ENCODE data around the gene GCLM. TPM values are rescaled to one million over a fixed set of nuclear protein-coding genes. Genes with fewer than 3 reads are reported as not detected.

The GCLM gene
- total RNA-seq, 1 experiment from 2014 or later = 14.1 TPM

DNA sequence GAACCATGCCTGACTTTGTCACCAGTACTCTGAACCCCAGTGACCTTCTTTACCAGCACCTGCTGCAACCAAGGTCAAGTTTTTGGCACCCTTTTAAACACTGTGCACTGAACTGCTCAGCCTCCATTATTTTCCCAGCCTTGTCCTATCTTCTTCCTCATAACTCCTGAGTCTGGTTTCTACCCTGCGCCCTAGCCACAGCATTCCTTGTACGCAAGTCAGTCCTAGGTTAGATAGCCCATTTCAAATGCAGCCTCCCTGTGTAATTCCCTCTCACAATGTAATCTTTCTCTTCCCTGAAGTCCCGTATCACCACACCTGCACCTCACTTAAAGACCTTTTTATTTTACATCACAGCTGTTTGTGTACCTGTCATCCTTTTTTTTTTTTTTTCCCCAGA lies 67.5 kb downstream of the GCLM start:
- CTCF ChIA-PET = interaction anchor here (2.8 to 6.2 kb wide), 2 partner anchors 28 to 211 kb away, joined by 11 to 119 read pairs; no protein-coding TSS in a partner anchor
- no peak overlapping the region for H3K4me3 Mint-ChIP-seq
- peaks cover 3% of the 10 kb centered on the region; the same call in 1 of the 2 replicates for H3K27me3 Mint-ChIP-seq (ENCODE audit: low read depth)
- peaks cover 22% of the 10 kb centered on the region for H3K4me1 Mint-ChIP-seq
- DNase-seq (ENCODE audit: low spot score) (no peak), ATAC-seq (no peak)
- no peak for TF ChIP-seq GRHL2 (CRISPR knock-in tag; IDR thresholded peaks at IDR 0.05; ENCODE audit: insufficient replicate concordance, severe bottlenecking)
- TF ChIP-seq ETV6 (CRISPR knock-in tag; IDR thresholded peaks at IDR 0.05) = no peak
- TF ChIP-seq RORB (CRISPR knock-in tag; IDR thresholded peaks at IDR 0.05) = no peak
- no peak for TF ChIP-seq TP53 (CRISPR knock-in tag; IDR thresholded peaks at IDR 0.05)
- TF ChIP-seq GTF2I (CRISPR knock-in tag; conservative IDR thresholded peaks at IDR 0.05) = no peak
- TF ChIP-seq ZNF219 (CRISPR knock-in tag; IDR thresholded peaks at IDR 0.05; ENCODE audit: borderline replicate concordance) = no peak
- TF ChIP-seq, protein P1, sequence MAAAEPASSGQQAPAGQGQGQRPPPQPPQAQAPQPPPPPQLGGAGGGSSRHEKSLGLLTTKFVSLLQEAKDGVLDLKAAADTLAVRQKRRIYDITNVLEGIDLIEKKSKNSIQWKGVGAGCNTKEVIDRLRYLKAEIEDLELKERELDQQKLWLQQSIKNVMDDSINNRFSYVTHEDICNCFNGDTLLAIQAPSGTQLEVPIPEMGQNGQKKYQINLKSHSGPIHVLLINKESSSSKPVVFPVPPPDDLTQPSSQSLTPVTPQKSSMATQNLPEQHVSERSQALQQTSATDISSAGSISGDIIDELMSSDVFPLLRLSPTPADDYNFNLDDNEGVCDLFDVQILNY (CRISPR knock-in tag; IDR thresholded peaks at IDR 0.05) = no peak
- no peak for TF ChIP-seq SOX15 (CRISPR knock-in tag; IDR thresholded peaks at IDR 0.05)
- TF ChIP-seq, protein P2, sequence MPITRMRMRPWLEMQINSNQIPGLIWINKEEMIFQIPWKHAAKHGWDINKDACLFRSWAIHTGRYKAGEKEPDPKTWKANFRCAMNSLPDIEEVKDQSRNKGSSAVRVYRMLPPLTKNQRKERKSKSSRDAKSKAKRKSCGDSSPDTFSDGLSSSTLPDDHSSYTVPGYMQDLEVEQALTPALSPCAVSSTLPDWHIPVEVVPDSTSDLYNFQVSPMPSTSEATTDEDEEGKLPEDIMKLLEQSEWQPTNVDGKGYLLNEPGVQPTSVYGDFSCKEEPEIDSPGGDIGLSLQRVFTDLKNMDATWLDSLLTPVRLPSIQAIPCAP (CRISPR knock-in tag; IDR thresholded peaks at IDR 0.05) = no peak
- no peak for TF ChIP-seq ZNF317 (CRISPR knock-in tag; IDR thresholded peaks at IDR 0.05; ENCODE audit: borderline replicate concordance, low read depth)
- peaks cover 20% of the 10 kb centered on the region for H3K36me3 Mint-ChIP-seq
- peaks cover 16% of the 10 kb centered on the region for H3K9me3 Mint-ChIP-seq
- H3K27ac Mint-ChIP-seq = no peak overlapping the region; the same call in 1 of the 2 replicates
- POLR2A ChIA-PET = interaction anchor here (0.6 kb wide), 1 partner anchor 162 kb away, joined by 3 read pairs; no protein-coding TSS in a partner anchor

DNA sequence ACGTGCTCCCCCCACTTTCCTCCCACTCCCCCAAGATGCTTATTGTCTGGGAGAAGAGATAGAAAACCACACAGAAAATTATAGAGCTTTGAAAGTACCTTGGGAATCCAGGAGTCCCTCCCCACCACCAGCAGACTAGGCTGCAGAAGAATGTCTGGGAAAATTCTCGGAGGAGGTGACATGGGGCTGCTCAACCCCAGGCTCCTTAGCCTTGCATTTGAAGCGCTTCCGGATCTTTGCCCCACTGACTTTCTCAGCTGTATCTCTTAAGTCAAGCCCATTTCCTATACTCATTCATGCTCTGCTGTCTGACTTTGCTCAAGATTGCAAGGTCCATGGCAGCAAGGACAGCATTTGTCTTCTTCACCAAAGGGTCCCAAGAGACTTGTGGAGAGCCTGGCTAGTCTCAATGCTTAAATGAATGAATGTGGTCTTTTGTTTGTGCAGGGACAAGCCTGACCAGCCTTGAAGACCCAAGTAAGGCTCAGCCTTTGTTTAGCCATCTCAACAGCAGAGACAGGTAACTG lies 68.2 kb downstream of the GCLM start:
- CTCF ChIA-PET = interaction anchor here (2.8 to 6.2 kb wide), 2 partner anchors 27 to 210 kb away, joined by 11 to 119 read pairs; no protein-coding TSS in a partner anchor
- POLR2A ChIA-PET = no interaction called here
- TF ChIP-seq, protein P3, sequence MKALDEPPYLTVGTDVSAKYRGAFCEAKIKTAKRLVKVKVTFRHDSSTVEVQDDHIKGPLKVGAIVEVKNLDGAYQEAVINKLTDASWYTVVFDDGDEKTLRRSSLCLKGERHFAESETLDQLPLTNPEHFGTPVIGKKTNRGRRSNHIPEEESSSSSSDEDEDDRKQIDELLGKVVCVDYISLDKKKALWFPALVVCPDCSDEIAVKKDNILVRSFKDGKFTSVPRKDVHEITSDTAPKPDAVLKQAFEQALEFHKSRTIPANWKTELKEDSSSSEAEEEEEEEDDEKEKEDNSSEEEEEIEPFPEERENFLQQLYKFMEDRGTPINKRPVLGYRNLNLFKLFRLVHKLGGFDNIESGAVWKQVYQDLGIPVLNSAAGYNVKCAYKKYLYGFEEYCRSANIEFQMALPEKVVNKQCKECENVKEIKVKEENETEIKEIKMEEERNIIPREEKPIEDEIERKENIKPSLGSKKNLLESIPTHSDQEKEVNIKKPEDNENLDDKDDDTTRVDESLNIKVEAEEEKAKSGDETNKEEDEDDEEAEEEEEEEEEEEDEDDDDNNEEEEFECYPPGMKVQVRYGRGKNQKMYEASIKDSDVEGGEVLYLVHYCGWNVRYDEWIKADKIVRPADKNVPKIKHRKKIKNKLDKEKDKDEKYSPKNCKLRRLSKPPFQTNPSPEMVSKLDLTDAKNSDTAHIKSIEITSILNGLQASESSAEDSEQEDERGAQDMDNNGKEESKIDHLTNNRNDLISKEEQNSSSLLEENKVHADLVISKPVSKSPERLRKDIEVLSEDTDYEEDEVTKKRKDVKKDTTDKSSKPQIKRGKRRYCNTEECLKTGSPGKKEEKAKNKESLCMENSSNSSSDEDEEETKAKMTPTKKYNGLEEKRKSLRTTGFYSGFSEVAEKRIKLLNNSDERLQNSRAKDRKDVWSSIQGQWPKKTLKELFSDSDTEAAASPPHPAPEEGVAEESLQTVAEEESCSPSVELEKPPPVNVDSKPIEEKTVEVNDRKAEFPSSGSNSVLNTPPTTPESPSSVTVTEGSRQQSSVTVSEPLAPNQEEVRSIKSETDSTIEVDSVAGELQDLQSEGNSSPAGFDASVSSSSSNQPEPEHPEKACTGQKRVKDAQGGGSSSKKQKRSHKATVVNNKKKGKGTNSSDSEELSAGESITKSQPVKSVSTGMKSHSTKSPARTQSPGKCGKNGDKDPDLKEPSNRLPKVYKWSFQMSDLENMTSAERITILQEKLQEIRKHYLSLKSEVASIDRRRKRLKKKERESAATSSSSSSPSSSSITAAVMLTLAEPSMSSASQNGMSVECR (CRISPR knock-in tag; IDR thresholded peaks at IDR 0.05; ENCODE audit: borderline replicate concordance) = no peak
- TF ChIP-seq SP1 (CRISPR knock-in tag; conservative IDR thresholded peaks at IDR 0.05) (no peak), ETV6 (CRISPR knock-in tag; IDR thresholded peaks at IDR 0.05) (no peak), RELA (CRISPR knock-in tag; IDR thresholded peaks at IDR 0.05; ENCODE audit: borderline replicate concordance) (no peak), ELF4 (CRISPR knock-in tag; IDR thresholded peaks at IDR 0.05; ENCODE audit: low read depth) (no peak)
- TF ChIP-seq, protein P4, sequence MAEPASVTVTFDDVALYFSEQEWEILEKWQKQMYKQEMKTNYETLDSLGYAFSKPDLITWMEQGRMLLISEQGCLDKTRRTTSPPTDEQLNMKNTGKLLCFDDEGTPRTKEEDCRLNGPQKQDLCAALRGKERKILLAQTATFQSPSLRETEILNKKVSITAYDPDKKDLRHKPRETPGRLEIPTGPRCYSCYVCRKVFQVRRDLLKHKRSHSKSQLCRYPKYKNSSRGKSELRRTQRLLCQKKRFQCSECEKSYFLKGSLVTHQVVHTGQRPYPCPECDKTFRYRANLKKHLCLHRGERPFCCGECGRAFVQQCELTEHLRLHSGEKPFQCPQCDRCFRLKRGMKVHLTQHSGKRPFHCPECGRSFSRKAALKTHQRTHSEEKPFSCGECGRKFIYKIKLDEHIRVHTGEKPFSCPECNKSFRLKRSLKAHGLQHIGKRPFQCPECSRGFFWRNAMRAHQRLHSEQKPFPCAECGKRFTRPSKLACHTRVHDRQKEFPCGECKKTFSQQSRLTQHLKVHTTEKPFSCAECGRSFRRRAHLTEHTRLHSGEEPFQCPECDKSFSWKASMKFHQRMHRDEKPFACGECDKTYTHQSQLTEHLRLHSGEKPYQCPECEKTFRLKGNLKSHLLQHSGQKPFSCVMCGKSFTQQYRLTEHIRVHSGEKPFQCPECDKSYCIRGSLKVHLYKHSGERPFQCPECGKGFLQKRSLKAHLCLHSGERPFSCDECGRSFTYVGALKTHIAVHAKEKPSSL (CRISPR knock-in tag; conservative IDR thresholded peaks at IDR 0.05) = no peak
- TF ChIP-seq, protein P5, sequence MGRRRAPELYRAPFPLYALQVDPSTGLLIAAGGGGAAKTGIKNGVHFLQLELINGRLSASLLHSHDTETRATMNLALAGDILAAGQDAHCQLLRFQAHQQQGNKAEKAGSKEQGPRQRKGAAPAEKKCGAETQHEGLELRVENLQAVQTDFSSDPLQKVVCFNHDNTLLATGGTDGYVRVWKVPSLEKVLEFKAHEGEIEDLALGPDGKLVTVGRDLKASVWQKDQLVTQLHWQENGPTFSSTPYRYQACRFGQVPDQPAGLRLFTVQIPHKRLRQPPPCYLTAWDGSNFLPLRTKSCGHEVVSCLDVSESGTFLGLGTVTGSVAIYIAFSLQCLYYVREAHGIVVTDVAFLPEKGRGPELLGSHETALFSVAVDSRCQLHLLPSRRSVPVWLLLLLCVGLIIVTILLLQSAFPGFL (CRISPR knock-in tag; IDR thresholded peaks at IDR 0.05; ENCODE audit: borderline replicate concordance) = no peak
- TF ChIP-seq, protein P6, sequence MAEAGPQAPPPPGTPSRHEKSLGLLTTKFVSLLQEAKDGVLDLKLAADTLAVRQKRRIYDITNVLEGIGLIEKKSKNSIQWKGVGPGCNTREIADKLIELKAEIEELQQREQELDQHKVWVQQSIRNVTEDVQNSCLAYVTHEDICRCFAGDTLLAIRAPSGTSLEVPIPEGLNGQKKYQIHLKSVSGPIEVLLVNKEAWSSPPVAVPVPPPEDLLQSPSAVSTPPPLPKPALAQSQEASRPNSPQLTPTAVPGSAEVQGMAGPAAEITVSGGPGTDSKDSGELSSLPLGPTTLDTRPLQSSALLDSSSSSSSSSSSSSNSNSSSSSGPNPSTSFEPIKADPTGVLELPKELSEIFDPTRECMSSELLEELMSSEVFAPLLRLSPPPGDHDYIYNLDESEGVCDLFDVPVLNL (CRISPR knock-in tag; IDR thresholded peaks at IDR 0.05; ENCODE audit: borderline replicate concordance, low read depth) = no peak
- TF ChIP-seq, protein P7, sequence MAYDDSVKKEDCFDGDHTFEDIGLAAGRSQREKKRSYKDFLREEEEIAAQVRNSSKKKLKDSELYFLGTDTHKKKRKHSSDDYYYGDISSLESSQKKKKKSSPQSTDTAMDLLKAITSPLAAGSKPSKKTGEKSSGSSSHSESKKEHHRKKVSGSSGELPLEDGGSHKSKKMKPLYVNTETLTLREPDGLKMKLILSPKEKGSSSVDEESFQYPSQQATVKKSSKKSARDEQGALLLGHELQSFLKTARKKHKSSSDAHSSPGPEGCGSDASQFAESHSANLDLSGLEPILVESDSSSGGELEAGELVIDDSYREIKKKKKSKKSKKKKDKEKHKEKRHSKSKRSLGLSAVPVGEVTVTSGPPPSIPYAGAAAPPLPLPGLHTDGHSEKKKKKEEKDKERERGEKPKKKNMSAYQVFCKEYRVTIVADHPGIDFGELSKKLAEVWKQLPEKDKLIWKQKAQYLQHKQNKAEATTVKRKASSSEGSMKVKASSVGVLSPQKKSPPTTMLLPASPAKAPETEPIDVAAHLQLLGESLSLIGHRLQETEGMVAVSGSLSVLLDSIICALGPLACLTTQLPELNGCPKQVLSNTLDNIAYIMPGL (CRISPR knock-in tag; IDR thresholded peaks at IDR 0.05) = no peak
- TF ChIP-seq, protein P8, sequence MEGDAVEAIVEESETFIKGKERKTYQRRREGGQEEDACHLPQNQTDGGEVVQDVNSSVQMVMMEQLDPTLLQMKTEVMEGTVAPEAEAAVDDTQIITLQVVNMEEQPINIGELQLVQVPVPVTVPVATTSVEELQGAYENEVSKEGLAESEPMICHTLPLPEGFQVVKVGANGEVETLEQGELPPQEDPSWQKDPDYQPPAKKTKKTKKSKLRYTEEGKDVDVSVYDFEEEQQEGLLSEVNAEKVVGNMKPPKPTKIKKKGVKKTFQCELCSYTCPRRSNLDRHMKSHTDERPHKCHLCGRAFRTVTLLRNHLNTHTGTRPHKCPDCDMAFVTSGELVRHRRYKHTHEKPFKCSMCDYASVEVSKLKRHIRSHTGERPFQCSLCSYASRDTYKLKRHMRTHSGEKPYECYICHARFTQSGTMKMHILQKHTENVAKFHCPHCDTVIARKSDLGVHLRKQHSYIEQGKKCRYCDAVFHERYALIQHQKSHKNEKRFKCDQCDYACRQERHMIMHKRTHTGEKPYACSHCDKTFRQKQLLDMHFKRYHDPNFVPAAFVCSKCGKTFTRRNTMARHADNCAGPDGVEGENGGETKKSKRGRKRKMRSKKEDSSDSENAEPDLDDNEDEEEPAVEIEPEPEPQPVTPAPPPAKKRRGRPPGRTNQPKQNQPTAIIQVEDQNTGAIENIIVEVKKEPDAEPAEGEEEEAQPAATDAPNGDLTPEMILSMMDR (IDR thresholded peaks at IDR 0.05) = no peak
- peaks cover 23% of the 10 kb centered on the region for H3K9me3 Mint-ChIP-seq
- H3K4me3 Mint-ChIP-seq = no peak overlapping the region
- peaks cover 3% of the 10 kb centered on the region; the same call in 1 of the 2 replicates for H3K27me3 Mint-ChIP-seq (ENCODE audit: low read depth)
- no peak for DNase-seq (ENCODE audit: low spot score)
- peaks cover 27% of the 10 kb centered on the region for H3K4me1 Mint-ChIP-seq
- no peak for ATAC-seq
- H3K36me3 Mint-ChIP-seq = peaks cover 28% of the 10 kb centered on the region
- H3K27ac Mint-ChIP-seq = no peak overlapping the region
